NT2/D1 (cell line): ENCODE data around the gene USP5.

Source experiments
- SUZ12 ChIP-seq: IDR thresholded peaks from 2 replicates; pipeline ENCODE4 v1.6.1; 2011; ENCODE audit not compliant: insufficient read length, insufficient read depth; ENCODE audit errors: extremely low read depth
- YY1 ChIP-seq: IDR thresholded peaks from 2 replicates; pipeline ENCODE4 v1.6.1; 2011; ENCODE audit not compliant: insufficient read length, insufficient read depth

DNA sequence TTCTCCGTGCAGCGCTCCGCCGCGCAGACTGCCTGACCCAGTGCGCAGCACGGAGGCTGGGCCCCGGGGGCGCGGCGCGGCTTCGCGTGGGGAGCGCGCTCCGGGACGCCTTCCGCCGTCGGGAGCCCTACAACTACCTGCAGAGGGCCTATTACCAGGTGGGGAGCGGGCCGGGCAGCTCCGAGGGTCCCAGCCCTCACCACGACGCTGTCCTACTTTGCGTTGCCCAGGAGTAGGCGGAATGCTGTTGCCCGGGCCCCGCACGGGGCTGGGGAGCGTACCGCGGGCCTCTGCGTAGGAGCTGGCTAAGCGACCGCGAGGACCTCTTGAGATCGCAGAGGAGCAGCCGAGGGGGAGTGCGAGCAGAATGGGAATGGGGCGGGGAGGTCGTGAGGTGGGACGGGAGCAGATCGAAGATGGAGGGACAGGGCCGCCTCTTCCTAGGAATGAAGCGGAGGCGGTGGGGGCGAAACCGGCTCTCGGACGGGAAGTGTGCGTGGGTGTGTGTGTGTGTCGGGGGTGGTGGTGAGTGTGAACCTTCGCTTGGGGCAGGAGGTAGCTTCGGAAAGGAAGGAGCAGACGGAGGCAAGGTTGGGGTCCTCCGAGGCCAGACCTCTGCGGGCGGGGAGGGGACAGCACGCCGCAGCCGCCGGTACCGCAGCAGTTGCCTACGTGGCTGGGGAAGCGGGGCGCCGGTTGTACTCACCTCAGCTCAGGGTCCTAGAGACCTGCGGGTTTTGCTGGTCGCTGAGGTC is 23.0 kb upstream of the USP5 start:
- TF ChIP-seq YY1, result no peak
- TF ChIP-seq SUZ12, result peak; percentile 40
